Transverse colon (tissue), 4 donors: Measurements from ENCODE around the gene SUGCT.

Experiments
- EP300 ChIP-seq: sonication (generic); formaldehyde crosslinking; IDR thresholded peaks from one replicate; pipeline ENCODE4 v1.6.1; 2017; ENCODE audit warnings: antibody characterized with exemption, low read depth
- POLR2A ChIP-seq: fragments of 450-650 bp; IDR thresholded peaks from one replicate; pipeline ENCODE4 v1.6.1; 2016; ENCODE audit warnings: antibody characterized with exemption, mild to moderate bottlenecking, moderate library complexity
- POLR2AphosphoS5 ChIP-seq, 3 donors: sonication (generic); formaldehyde crosslinking; IDR thresholded peaks; one replicate each; pipeline ENCODE4 v1.6.1; 2016; ENCODE audit warnings: antibody characterized with exemption in 3 of 3
- TF ChIP-seq, protein P1 (sequence below), 5 experiments: fragments of 200-600 bp in 3 of 5; fragments of 450-650 bp in 2 of 5; sonication (generic) in 3 of 5; IDR thresholded peaks; 1 replicate in 2 of 5; 2 replicates in 3 of 5; pipeline ENCODE4 v1.5.1; 2016 to 2017; ENCODE audit warnings: antibody characterized with exemption in 5 of 5, inconsistent platforms in 3 of 5, mild to moderate bottlenecking in 2 of 5, moderate library complexity in 1 of 5

GRCh38 chr7:40283391-40283790, 148.6 kb downstream of the SUGCT start:
- TF ChIP-seq, protein P1, sequence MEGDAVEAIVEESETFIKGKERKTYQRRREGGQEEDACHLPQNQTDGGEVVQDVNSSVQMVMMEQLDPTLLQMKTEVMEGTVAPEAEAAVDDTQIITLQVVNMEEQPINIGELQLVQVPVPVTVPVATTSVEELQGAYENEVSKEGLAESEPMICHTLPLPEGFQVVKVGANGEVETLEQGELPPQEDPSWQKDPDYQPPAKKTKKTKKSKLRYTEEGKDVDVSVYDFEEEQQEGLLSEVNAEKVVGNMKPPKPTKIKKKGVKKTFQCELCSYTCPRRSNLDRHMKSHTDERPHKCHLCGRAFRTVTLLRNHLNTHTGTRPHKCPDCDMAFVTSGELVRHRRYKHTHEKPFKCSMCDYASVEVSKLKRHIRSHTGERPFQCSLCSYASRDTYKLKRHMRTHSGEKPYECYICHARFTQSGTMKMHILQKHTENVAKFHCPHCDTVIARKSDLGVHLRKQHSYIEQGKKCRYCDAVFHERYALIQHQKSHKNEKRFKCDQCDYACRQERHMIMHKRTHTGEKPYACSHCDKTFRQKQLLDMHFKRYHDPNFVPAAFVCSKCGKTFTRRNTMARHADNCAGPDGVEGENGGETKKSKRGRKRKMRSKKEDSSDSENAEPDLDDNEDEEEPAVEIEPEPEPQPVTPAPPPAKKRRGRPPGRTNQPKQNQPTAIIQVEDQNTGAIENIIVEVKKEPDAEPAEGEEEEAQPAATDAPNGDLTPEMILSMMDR (IDR thresholded peaks at IDR 0.05), result no peak
- TF ChIP-seq POLR2A, result no peak
- TF ChIP-seq POLR2AphosphoS5 (IDR thresholded peaks at IDR 0.05), result no peak
- TF ChIP-seq EP300, result no peak
